ENCODE data around the gene BRD9.

Gene BRD9

GRCh38 chr5:863244-863805, 29.3 kb downstream of the BRD9 start:
- WGBS (ENCODE audit: insufficient coverage), result 94% methylated on average over 16 of the region's 16 CpGs
- H3K27ac ChIP-seq (ENCODE audit: insufficient read depth in 1 of 2, low read depth in 1 of 2, low read length in 2 of 2, poor library complexity in 1 of 2, severe bottlenecking in 2 of 2), result no peak overlapping the region
- no peak for DNase-seq
- peaks cover 11 to 66% (median 54%) of the 10 kb centered on the region in 4 experiments for H3K36me3 ChIP-seq (ENCODE audit: control insufficient read depth in 4 of 4, insufficient read depth in 4 of 4, low read length in 3 of 4)
- H3K27me3 ChIP-seq (replicated peaks in 2 of 5; ENCODE audit: control insufficient read depth in 4 of 5, insufficient read depth in 5 of 5, low read length in 4 of 5), result no peaks in the 10 kb centered on the region
- POLR2A ChIA-PET, result no interaction called here
- CTCF ChIA-PET, result no interaction called here
- peaks cover 0 to 8% (median under 1%) of the 10 kb centered on the region in 4 experiments for H3K4me1 ChIP-seq (ENCODE audit: control extremely low read depth in 1 of 4, control insufficient read depth in 4 of 4, insufficient read depth in 4 of 4, low read length in 3 of 4)
- no peak overlapping the region for H3K4me3 ChIP-seq (ENCODE audit: control insufficient read depth in 1 of 7, extremely low read depth in 1 of 7, insufficient read depth in 4 of 7, low read depth in 2 of 7, low read length in 6 of 7)
- no peaks in the 10 kb centered on the region for H3K9me3 ChIP-seq (ENCODE audit: control extremely low read depth in 1 of 5, control insufficient read depth in 4 of 5, insufficient read depth in 2 of 5, low read depth in 1 of 5, low read length in 4 of 5)

DNA sequence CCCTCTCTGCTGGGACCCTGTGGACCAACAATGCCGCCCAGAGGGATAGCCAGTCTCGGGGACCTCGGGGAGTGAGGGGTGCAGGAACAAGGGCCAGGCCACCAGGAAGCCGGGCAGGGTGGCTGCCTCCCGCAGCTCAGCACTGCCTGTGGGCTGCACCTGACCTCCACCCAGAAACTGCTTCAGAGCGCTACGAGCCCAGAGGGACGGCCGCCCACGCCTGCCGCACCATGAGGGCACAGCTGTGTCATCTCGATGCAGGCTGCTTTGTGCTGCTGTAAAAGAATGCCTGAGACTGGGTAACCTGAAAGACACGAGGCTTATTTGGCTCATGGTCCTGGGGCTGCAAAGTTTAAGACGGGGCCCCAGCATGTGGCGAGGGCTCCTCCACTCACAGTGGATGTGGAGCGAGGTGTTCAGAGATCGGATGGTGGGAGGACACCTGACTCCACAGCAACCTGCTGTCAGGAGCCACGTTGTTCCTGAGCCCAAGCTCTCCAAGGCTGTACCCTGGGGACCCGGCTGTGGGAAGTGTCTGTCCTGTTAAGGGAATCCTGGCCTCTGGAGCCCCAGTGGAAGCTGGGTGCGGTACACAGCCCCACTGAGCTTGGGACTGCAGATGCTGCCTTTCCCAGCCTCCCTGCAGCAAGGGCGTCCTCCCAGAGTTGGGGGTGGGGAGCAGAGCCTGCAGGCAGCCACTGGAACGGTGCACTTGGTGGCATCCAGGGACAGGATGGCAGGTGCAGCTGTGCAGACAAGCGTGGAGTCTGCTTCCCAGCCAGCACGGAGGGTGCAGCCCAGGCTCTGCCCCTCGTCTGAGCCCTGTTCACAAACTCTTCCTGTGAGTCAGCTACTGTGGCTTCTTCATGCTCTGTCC, 30.0 kb downstream of the BRD9 start:
- Histone ChIP-seq H3K9me3 (ENCODE audit: control extremely low read depth in 1 of 5, control insufficient read depth in 4 of 5, insufficient read depth in 2 of 5, low read depth in 1 of 5, low read length in 4 of 5) (no peaks in the 10 kb centered on the region), H3K4me3 (ENCODE audit: control insufficient read depth in 1 of 7, extremely low read depth in 1 of 7, insufficient read depth in 4 of 7, low read depth in 2 of 7, low read length in 6 of 7) (no peak overlapping the region), H3K4me1 (ENCODE audit: control extremely low read depth in 1 of 4, control insufficient read depth in 4 of 4, insufficient read depth in 4 of 4, low read length in 3 of 4) (peaks cover 0 to 8% (median under 1%) of the 10 kb centered on the region in 4 experiments), H3K27ac (ENCODE audit: insufficient read depth in 1 of 2, low read depth in 1 of 2, low read length in 2 of 2, poor library complexity in 1 of 2, severe bottlenecking in 2 of 2) (no peak overlapping the region), H3K36me3 (ENCODE audit: control insufficient read depth in 4 of 4, insufficient read depth in 4 of 4, low read length in 3 of 4) (peaks cover 5 to 59% (median 47%) of the 10 kb centered on the region in 4 experiments), H3K27me3 (replicated peaks in 2 of 5; ENCODE audit: control insufficient read depth in 4 of 5, insufficient read depth in 5 of 5, low read length in 4 of 5) (no peaks in the 10 kb centered on the region)
- WGBS (ENCODE audit: insufficient coverage), result 90% methylated on average over 22 of the region's 25 CpGs
- DNase-seq, result no peak
- POLR2A ChIA-PET, result no interaction called here
- CTCF ChIA-PET, result no interaction called here

GRCh38 chr5:861442-862366, 30.9 kb downstream of the BRD9 start:
- DNase-seq, result no peak
- Histone ChIP-seq H3K27me3 (replicated peaks in 2 of 5; ENCODE audit: control insufficient read depth in 4 of 5, insufficient read depth in 5 of 5, low read length in 4 of 5) (no peaks in the 10 kb centered on the region), H3K4me1 (ENCODE audit: control extremely low read depth in 1 of 4, control insufficient read depth in 4 of 4, insufficient read depth in 4 of 4, low read length in 3 of 4) (peaks cover 0 to 8% (median under 1%) of the 10 kb centered on the region in 4 experiments), H3K4me3 (ENCODE audit: control insufficient read depth in 1 of 7, extremely low read depth in 1 of 7, insufficient read depth in 4 of 7, low read depth in 2 of 7, low read length in 6 of 7) (no peak overlapping the region), H3K27ac (ENCODE audit: insufficient read depth in 1 of 2, low read depth in 1 of 2, low read length in 2 of 2, poor library complexity in 1 of 2, severe bottlenecking in 2 of 2) (no peak overlapping the region), H3K9me3 (ENCODE audit: control extremely low read depth in 1 of 5, control insufficient read depth in 4 of 5, insufficient read depth in 2 of 5, low read depth in 1 of 5, low read length in 4 of 5) (no peaks in the 10 kb centered on the region), H3K36me3 (ENCODE audit: control insufficient read depth in 4 of 4, insufficient read depth in 4 of 4, low read length in 3 of 4) (peaks cover 5 to 52% (median 41%) of the 10 kb centered on the region in 4 experiments)
- 87% methylated on average over 19 of the region's 22 CpGs for WGBS (ENCODE audit: insufficient coverage)
- CTCF ChIA-PET, result interaction anchor here (0.7 kb wide), 1 partner anchor 30 kb away, joined by 3 read pairs; no protein-coding TSS in a partner anchor
- POLR2A ChIA-PET, result no interaction called here

- ChIA-PET CTCF (interaction anchor here (0.7 kb wide), 1 partner anchor 31 kb away, joined by 3 read pairs; no protein-coding TSS in a partner anchor), POLR2A (no interaction called here)
- Histone ChIP-seq H3K9me3 (ENCODE audit: control extremely low read depth in 1 of 5, control insufficient read depth in 4 of 5, insufficient read depth in 2 of 5, low read depth in 1 of 5, low read length in 4 of 5) (no peaks in the 10 kb centered on the region), H3K4me1 (ENCODE audit: control extremely low read depth in 1 of 4, control insufficient read depth in 4 of 4, insufficient read depth in 4 of 4, low read length in 3 of 4) (peaks cover 0 to 8% (median under 1%) of the 10 kb centered on the region in 4 experiments), H3K27me3 (replicated peaks in 2 of 5; ENCODE audit: control insufficient read depth in 4 of 5, insufficient read depth in 5 of 5, low read length in 4 of 5) (no peaks in the 10 kb centered on the region), H3K4me3 (ENCODE audit: control insufficient read depth in 1 of 7, extremely low read depth in 1 of 7, insufficient read depth in 4 of 7, low read depth in 2 of 7, low read length in 6 of 7) (no peak overlapping the region), H3K36me3 (ENCODE audit: control insufficient read depth in 4 of 4, insufficient read depth in 4 of 4, low read length in 3 of 4) (peaks cover 5 to 42% (median 33%) of the 10 kb centered on the region in 4 experiments), H3K27ac (ENCODE audit: insufficient read depth in 1 of 2, low read depth in 1 of 2, low read length in 2 of 2, poor library complexity in 1 of 2, severe bottlenecking in 2 of 2) (no peak overlapping the region)
- DNase-seq, result no peak
- WGBS (ENCODE audit: insufficient coverage), result 96% methylated on average over 10 of the region's 15 CpGs
These were observed 32.0 kb downstream of the BRD9 start for GRCh38 chr5:860506-861150.

DNA sequence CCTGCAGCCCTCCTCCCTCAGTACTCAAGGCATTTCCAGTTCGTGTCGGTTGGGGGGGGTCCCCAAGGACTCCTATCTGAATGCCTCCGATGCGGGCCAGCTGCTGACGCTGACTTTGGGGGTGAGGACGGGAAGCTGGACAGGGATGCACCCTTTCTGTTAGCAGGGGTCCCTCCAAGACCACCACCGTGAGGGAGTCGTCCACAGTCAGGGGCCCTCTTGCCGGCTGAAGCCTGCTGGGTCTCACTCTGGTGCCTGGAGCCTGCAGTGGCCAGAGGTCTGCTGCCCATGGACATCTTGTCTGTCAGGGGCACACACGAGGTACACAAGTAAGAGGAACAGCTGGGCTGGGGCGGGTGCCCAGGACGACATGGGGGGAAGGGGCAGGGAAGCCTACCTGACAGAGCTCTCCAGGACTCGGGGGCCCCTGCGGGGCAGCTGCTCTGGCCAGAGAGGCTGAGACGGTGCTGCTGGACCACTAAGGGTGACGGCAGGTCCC, 32.8 kb downstream of the BRD9 start:
- 97% methylated on average over 16 of the region's 16 CpGs for WGBS (ENCODE audit: insufficient coverage)
- Histone ChIP-seq H3K9me3 (ENCODE audit: control extremely low read depth in 1 of 5, control insufficient read depth in 4 of 5, insufficient read depth in 2 of 5, low read depth in 1 of 5, low read length in 4 of 5) (no peaks in the 10 kb centered on the region), H3K4me1 (ENCODE audit: control extremely low read depth in 1 of 4, control insufficient read depth in 4 of 4, insufficient read depth in 4 of 4, low read length in 3 of 4) (peaks cover 0 to 8% (median under 1%) of the 10 kb centered on the region in 4 experiments), H3K27me3 (replicated peaks in 2 of 5; ENCODE audit: control insufficient read depth in 4 of 5, insufficient read depth in 5 of 5, low read length in 4 of 5) (no peaks in the 10 kb centered on the region), H3K4me3 (ENCODE audit: control insufficient read depth in 1 of 7, extremely low read depth in 1 of 7, insufficient read depth in 4 of 7, low read depth in 2 of 7, low read length in 6 of 7) (no peak overlapping the region), H3K27ac (ENCODE audit: insufficient read depth in 1 of 2, low read depth in 1 of 2, low read length in 2 of 2, poor library complexity in 1 of 2, severe bottlenecking in 2 of 2) (no peak overlapping the region), H3K36me3 (ENCODE audit: control insufficient read depth in 4 of 4, insufficient read depth in 4 of 4, low read length in 3 of 4) (peaks cover 3 to 34% (median 27%) of the 10 kb centered on the region in 4 experiments)
- no peak for DNase-seq
- CTCF ChIA-PET, result no interaction called here
- POLR2A ChIA-PET, result no interaction called here

DNA sequence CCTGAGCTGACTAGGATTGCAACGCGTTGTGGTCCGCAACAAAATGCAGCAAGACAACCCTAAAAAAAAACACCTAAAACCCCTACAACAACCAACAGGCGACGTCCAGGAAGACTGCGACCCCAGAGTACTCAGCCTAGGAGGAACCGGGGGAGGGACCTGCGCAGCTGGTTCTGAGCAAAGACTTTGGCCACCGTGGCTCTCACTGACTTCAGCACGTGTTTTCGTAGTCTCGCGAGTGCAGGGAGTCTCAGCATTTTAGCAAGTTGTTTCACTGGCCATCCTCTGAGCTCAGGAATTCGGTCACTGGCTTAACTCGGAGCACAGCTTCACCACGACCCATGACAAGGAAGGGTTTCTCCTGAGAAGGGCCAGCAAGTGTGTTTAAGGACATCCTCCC, 33.2 kb downstream of the BRD9 start:
- CTCF ChIA-PET, result no interaction called here

More for the DNA sequence above, 33.2 kb downstream of the BRD9 start:
- Histone ChIP-seq H3K4me3 (ENCODE audit: control insufficient read depth in 1 of 7, extremely low read depth in 1 of 7, insufficient read depth in 4 of 7, low read depth in 2 of 7, low read length in 6 of 7) (no peak overlapping the region), H3K4me1 (ENCODE audit: control extremely low read depth in 1 of 4, control insufficient read depth in 4 of 4, insufficient read depth in 4 of 4, low read length in 3 of 4) (peaks cover 0 to 8% (median under 1%) of the 10 kb centered on the region in 4 experiments), H3K27ac (ENCODE audit: insufficient read depth in 1 of 2, low read depth in 1 of 2, low read length in 2 of 2, poor library complexity in 1 of 2, severe bottlenecking in 2 of 2) (no peak overlapping the region), H3K36me3 (ENCODE audit: control insufficient read depth in 4 of 4, insufficient read depth in 4 of 4, low read length in 3 of 4) (peaks cover under 1 to 29% (median 23%) of the 10 kb centered on the region in 4 experiments), H3K9me3 (ENCODE audit: control extremely low read depth in 1 of 5, control insufficient read depth in 4 of 5, insufficient read depth in 2 of 5, low read depth in 1 of 5, low read length in 4 of 5) (no peaks in the 10 kb centered on the region), H3K27me3 (replicated peaks in 2 of 5; ENCODE audit: control insufficient read depth in 4 of 5, insufficient read depth in 5 of 5, low read length in 4 of 5) (no peaks in the 10 kb centered on the region)
- WGBS (ENCODE audit: insufficient coverage), result 97% methylated on average over 13 of the region's 16 CpGs
- DNase-seq, result no peak
- POLR2A ChIA-PET, result no interaction called here
